Progenitor cell of endocrine pancreas (in vitro differentiated cells): Measurements from ENCODE around the gene THUMPD3. TPM values are rescaled to one million over a fixed set of nuclear protein-coding genes. Genes with fewer than 3 reads are reported as not detected.

Source experiments
- DNase-seq: peaks from one replicate; pipeline ENCODE4 v3.0.0; 2021; ENCODE audit warnings: low spot score; ENCODE audit not compliant: unreplicated experiment
- H3K27ac Mint-ChIP-seq: 2 replicates; pipeline ENCODE4 v1.8.0; 2021; ENCODE audit warnings: mild to moderate bottlenecking, moderate library complexity, mixed read lengths
- H3K27me3 Mint-ChIP-seq: 2 replicates; pipeline ENCODE4 v1.8.0; 2021; ENCODE audit warnings: mixed read lengths
- H3K36me3 Mint-ChIP-seq: 2 replicates; pipeline ENCODE4 v1.8.0; 2022; ENCODE audit warnings: mixed read lengths; ENCODE audit not compliant: insufficient read depth
- H3K4me1 Mint-ChIP-seq: 2 replicates; pipeline ENCODE4 v1.8.0; 2021; ENCODE audit warnings: low read depth, mixed read lengths
- H3K4me3 Mint-ChIP-seq: 2 replicates; pipeline ENCODE4 v1.8.0; 2021; ENCODE audit warnings: low read depth, mild to moderate bottlenecking, moderate library complexity, mixed read lengths
- H3K9me3 Mint-ChIP-seq: 2 replicates; pipeline ENCODE4 v1.8.0; 2021; ENCODE audit warnings: low read depth, mixed read lengths
- CTCF ChIP-seq: fragments of 200-600 bp; sonication (generic); IDR thresholded peaks from one replicate; pipeline ENCODE4 v1.5.0; 2021; ENCODE audit warnings: antibody characterized with exemption, mild to moderate bottlenecking; ENCODE audit not compliant: unreplicated experiment
- total RNA-seq: library from RNA; stranded (reverse); gene quantifications from 2 replicates; pipeline ENCODE4 v1.2.1, GENCODE V29; 2021

The THUMPD3 gene
- total RNA-seq, 1 donor from 2014 or later = 61.3 TPM

- Mint-ChIP-seq H3K27me3 (no peaks in the 10 kb centered on the region), H3K4me1 (peaks cover 12% of the 10 kb centered on the region), H3K9me3 (no peaks in the 10 kb centered on the region), H3K4me3 (no peak overlapping the region), H3K27ac (peak overlapping the region; percentile 78), H3K36me3 (peaks cover 34% of the 10 kb centered on the region)
- no peak for DNase-seq
- TF ChIP-seq CTCF = no peak
Observed at GRCh38 chr3:9428411-9428810, 65.6 kb downstream of the THUMPD3 start.

GRCh38 chr3:9430733-9431132, 67.9 kb downstream of the THUMPD3 start:
- TF ChIP-seq CTCF = no peak
- H3K4me1 Mint-ChIP-seq = peaks cover 10% of the 10 kb centered on the region
- H3K27ac Mint-ChIP-seq = no peak overlapping the region
- H3K9me3 Mint-ChIP-seq = no peaks in the 10 kb centered on the region
- peaks cover 47% of the 10 kb centered on the region for H3K36me3 Mint-ChIP-seq
- H3K27me3 Mint-ChIP-seq = no peaks in the 10 kb centered on the region
- DNase-seq = no peak
- no peak overlapping the region for H3K4me3 Mint-ChIP-seq

GRCh38 chr3:9433627-9434521, 71.0 kb downstream of the THUMPD3 start:
- no peak for TF ChIP-seq CTCF
- no peak for DNase-seq
- Mint-ChIP-seq H3K4me3 (no peak overlapping the region), H3K36me3 (peaks cover 46% of the 10 kb centered on the region), H3K9me3 (no peaks in the 10 kb centered on the region), H3K27ac (no peak overlapping the region), H3K4me1 (peaks cover 9% of the 10 kb centered on the region), H3K27me3 (no peaks in the 10 kb centered on the region)

GRCh38 chr3:9435316-9435715, 72.5 kb downstream of the THUMPD3 start:
- DNase-seq = no peak
- Mint-ChIP-seq H3K27me3 (no peaks in the 10 kb centered on the region), H3K4me3 (no peak overlapping the region), H3K36me3 (peaks cover 39% of the 10 kb centered on the region), H3K4me1 (peaks cover 12% of the 10 kb centered on the region), H3K27ac (no peak overlapping the region), H3K9me3 (no peaks in the 10 kb centered on the region)
- no peak for TF ChIP-seq CTCF

Other genes with a start within 250 kb of the THUMPD3 start
- gene SRGAP3, start 113.4 kb upstream of the THUMPD3 start, total RNA-seq = 20.7 and 21.4 TPM in 2 replicates
- gene SETD5, start 34.6 kb downstream of the THUMPD3 start, total RNA-seq = 227 and 233 TPM in 2 replicates
- gene LHFPL4, start 190.8 kb downstream of the THUMPD3 start, total RNA-seq = 0.55 and 0.64 TPM in 2 replicates